GM23248 (cell line): ENCODE measurements around the gene NSD2. TPM values are rescaled to one million over a fixed set of nuclear protein-coding genes. Genes with fewer than 3 reads are reported as not detected.

Experiments
- DNase-seq: peaks from one replicate; pipeline ENCODE4 v3.0.0-alpha.2; 2015
- H2AFZ ChIP-seq: fragments of 200-600 bp; sonication (generic); 2 replicates; pipeline ENCODE4 v1.6.1; 2016; ENCODE audit warnings: antibody characterized with exemption
- H3F3A ChIP-seq: fragments of 200-600 bp; sonication (generic); 2 replicates; pipeline ENCODE4 v1.6.1; 2016; ENCODE audit warnings: mild to moderate bottlenecking, antibody characterized with exemption, mixed run types; ENCODE audit not compliant: insufficient read depth
- H3K27ac ChIP-seq: fragments of 200-600 bp; sonication (generic); 2 replicates; pipeline ENCODE4 v1.5.1; 2016; ENCODE audit warnings: mild to moderate bottlenecking
- H3K27me3 ChIP-seq: fragments of 200-600 bp; sonication (generic); replicated peaks from 2 replicates; pipeline ENCODE4 v1.6.1; 2016; ENCODE audit warnings: mild to moderate bottlenecking; ENCODE audit not compliant: insufficient read depth
- H3K36me3 ChIP-seq: fragments of 200-600 bp; sonication (generic); 2 replicates; pipeline ENCODE4 v1.6.1; 2016; ENCODE audit warnings: low read depth, mild to moderate bottlenecking
- H3K4me1 ChIP-seq: fragments of 200-600 bp; sonication (generic); 2 replicates; pipeline ENCODE4 v1.6.1; 2016; ENCODE audit warnings: mild to moderate bottlenecking; ENCODE audit not compliant: insufficient read depth
- H3K4me2 ChIP-seq: fragments of 200-600 bp; sonication (generic); one replicate; pipeline ENCODE4 v1.6.1; 2016; ENCODE audit warnings: mild to moderate bottlenecking; ENCODE audit not compliant: unreplicated experiment
- H3K4me3 ChIP-seq: fragments of 200-600 bp; sonication (generic); 2 replicates; pipeline ENCODE4 v1.5.1; 2016; ENCODE audit warnings: mild to moderate bottlenecking
- H3K79me2 ChIP-seq: fragments of 200-600 bp; sonication (generic); 2 replicates; pipeline ENCODE4 v1.6.1; 2016; ENCODE audit warnings: mild to moderate bottlenecking; ENCODE audit not compliant: insufficient read depth
- H3K9ac ChIP-seq: fragments of 200-600 bp; sonication (generic); 2 replicates; pipeline ENCODE4 v1.6.1; 2016; ENCODE audit warnings: mild to moderate bottlenecking
- H3K9me2 ChIP-seq: fragments of 200-600 bp; sonication (generic); 2 replicates; pipeline ENCODE4 v1.6.1; 2016; ENCODE audit warnings: mixed run types, mild to moderate bottlenecking, moderate library complexity; ENCODE audit not compliant: insufficient read depth
- H3K9me3 ChIP-seq: fragments of 200-600 bp; sonication (generic); one replicate; pipeline ENCODE4 v1.6.1; 2017; ENCODE audit warnings: low read depth
- H4K20me1 ChIP-seq: fragments of 200-600 bp; sonication (generic); 2 replicates; pipeline ENCODE4 v1.6.0; 2016; ENCODE audit not compliant: insufficient read depth
- EZH2 ChIP-seq: fragments of 200-600 bp; sonication (generic); IDR thresholded peaks from 2 replicates; pipeline ENCODE4 v1.6.1; 2018; ENCODE audit warnings: antibody characterized with exemption, mild to moderate bottlenecking; ENCODE audit not compliant: insufficient read depth, poor library complexity, severe bottlenecking
- EZH2phosphoT487 ChIP-seq: fragments of 200-600 bp; sonication (generic); IDR thresholded peaks from 2 replicates; pipeline ENCODE4 v1.6.1; 2018; ENCODE audit warnings: antibody characterized with exemption, moderate library complexity, mild to moderate bottlenecking, low read depth; ENCODE audit not compliant: insufficient read depth
- WGBS, 2 experiments: methylation state at CpG; one replicate each; pipeline ENCODE4 v1.1.6; 2015 to 2017; ENCODE audit warnings: low lambda C conversion rate in 2 of 2, low coverage in 1 of 2; ENCODE audit errors: missing lambda C conversion rate in 2 of 2; 5-methylcytosine and 5-hydroxymethylcytosine counted together
- in situ Hi-C: fragments of 300-500 bp; cut with MboI; formaldehyde crosslinking; loops from 2 replicates; pipeline ENCODE4 v1.15.0; 2020
- polyA plus RNA-seq: library from polyadenylated mRNA; unstranded; fragments of >200 nt; fragmentation: Nextera tagmentation; extraction: Ambion mirVana; gene quantifications from 2 replicates; pipeline ENCODE4 v1.2.1, GENCODE V29; 2016
- total RNA-seq: library from RNA; depleted of rRNA; stranded (reverse); fragments of >200 nt; shearing (Covaris generic); gene quantifications from 2 replicates; pipeline ENCODE4 v1.2.3, GENCODE V29; 2014

Gene NSD2
- total and polyA plus RNA-seq, 2 experiments from 2014 or later = 20.1 to 32.4 TPM

GRCh38 chr4:1985780-1986577 lies 114.8 kb downstream of the NSD2 start:
- H3K27me3 ChIP-seq = no peaks in the 10 kb centered on the region
- H3K27ac ChIP-seq = no peak overlapping the region
- WGBS, 2 experiments = 94% methylated on average over 38 to 51 of the region's 54 CpGs
- in situ Hi-C loops = no loop called here
- H3K9me3 ChIP-seq = no peaks in the 10 kb centered on the region
- H2AFZ ChIP-seq = no peak overlapping the region
- peaks cover 25% of the 10 kb centered on the region; the same call in 1 of the 2 replicates for H3K36me3 ChIP-seq
- H3K4me1 ChIP-seq = no peaks in the 10 kb centered on the region
- no peak overlapping the region for H3K9ac ChIP-seq
- no peak overlapping the region for H3K4me2 ChIP-seq
- DNase-seq = no peak
- H3K79me2 ChIP-seq = peaks cover 4% of the 10 kb centered on the region
- no peaks in the 10 kb centered on the region for H4K20me1 ChIP-seq
- no peak overlapping the region for H3K4me3 ChIP-seq
- H3K9me2 ChIP-seq = no peaks in the 10 kb centered on the region
- no peak for TF ChIP-seq EZH2
- no peak for TF ChIP-seq EZH2phosphoT487
- H3F3A ChIP-seq = peaks cover 11% of the 10 kb centered on the region; the same call in 1 of the 2 replicates

- Histone ChIP-seq H3F3A (peaks cover 8% of the 10 kb centered on the region; the same call in 1 of the 2 replicates), H3K4me3 (no peak overlapping the region), H4K20me1 (no peaks in the 10 kb centered on the region), H3K27ac (no peak overlapping the region), H3K79me2 (peaks cover 11% of the 10 kb centered on the region), H3K9me3 (no peaks in the 10 kb centered on the region), H3K9me2 (no peaks in the 10 kb centered on the region), H3K36me3 (peaks cover 18% of the 10 kb centered on the region; the same call in 1 of the 2 replicates), H3K4me2 (no peak overlapping the region), H3K27me3 (no peaks in the 10 kb centered on the region), H3K4me1 (no peaks in the 10 kb centered on the region), H3K9ac (no peak overlapping the region), H2AFZ (no peak overlapping the region)
- TF ChIP-seq EZH2phosphoT487 (no peak), EZH2 (no peak)
- in situ Hi-C loops = no loop called here
- no peak for DNase-seq
- WGBS, 2 experiments = 88 to 96% methylated on average over 19 to 20 of the region's 22 CpGs
Observed at GRCh38 chr4:1986578-1987210, 115.5 kb downstream of the NSD2 start.

GRCh38 chr4:1987296-1987695 lies 116.1 kb downstream of the NSD2 start:
- H3K4me3 ChIP-seq = no peak overlapping the region
- no peaks in the 10 kb centered on the region for H3K4me1 ChIP-seq
- no peak for DNase-seq
- no peak overlapping the region for H3K27ac ChIP-seq
- no peaks in the 10 kb centered on the region for H4K20me1 ChIP-seq
- in situ Hi-C loops = no loop called here
- peaks cover 12% of the 10 kb centered on the region; the same call in 1 of the 2 replicates for H3K36me3 ChIP-seq
- H3K27me3 ChIP-seq = no peaks in the 10 kb centered on the region
- H2AFZ ChIP-seq = no peak overlapping the region
- WGBS, 2 experiments = 95 to 96% methylated on average over 18 to 19 of the region's 19 CpGs
- no peak overlapping the region for H3K4me2 ChIP-seq
- TF ChIP-seq EZH2 (no peak), EZH2phosphoT487 (no peak)
- no peak overlapping the region for H3K9ac ChIP-seq
- peaks cover 17% of the 10 kb centered on the region for H3K79me2 ChIP-seq
- H3K9me2 ChIP-seq = no peaks in the 10 kb centered on the region
- no peaks in the 10 kb centered on the region for H3K9me3 ChIP-seq
- H3F3A ChIP-seq = peaks cover 2% of the 10 kb centered on the region; the same call in 1 of the 2 replicates

GRCh38 chr4:1987721-1988326 lies 116.6 kb downstream of the NSD2 start:
- in situ Hi-C loops = no loop called here
- 98% methylated on average over 25 to 26 of the region's 26 CpGs for WGBS, 2 experiments

More at GRCh38 chr4:1987721-1988326, 116.6 kb downstream of the NSD2 start:
- no peak overlapping the region for H2AFZ ChIP-seq
- no peak overlapping the region for H3K27ac ChIP-seq
- peaks cover 20% of the 10 kb centered on the region for H3K79me2 ChIP-seq
- no peak overlapping the region for H3K4me2 ChIP-seq
- no peaks in the 10 kb centered on the region for H3K9me3 ChIP-seq
- no peaks in the 10 kb centered on the region for H3F3A ChIP-seq
- H3K36me3 ChIP-seq = peaks cover 7% of the 10 kb centered on the region; the same call in 1 of the 2 replicates
- no peaks in the 10 kb centered on the region for H3K9me2 ChIP-seq
- no peak for TF ChIP-seq EZH2
- TF ChIP-seq EZH2phosphoT487 = no peak
- no peak for DNase-seq
- H3K4me3 ChIP-seq = no peak overlapping the region
- no peaks in the 10 kb centered on the region for H3K27me3 ChIP-seq
- no peaks in the 10 kb centered on the region for H4K20me1 ChIP-seq
- H3K9ac ChIP-seq = no peak overlapping the region
- H3K4me1 ChIP-seq = no peaks in the 10 kb centered on the region
